Endothelial cell of umbilical vein (primary cell): ENCODE measurements around the gene OR10X1. TPM values are rescaled to one million over a fixed set of nuclear protein-coding genes. Genes with fewer than 3 reads are reported as not detected.

Experiments
- BruUV-seq: library from RNA; stranded (reverse); fragments of 400-500 nt; replicated peaks from 2 replicates; lab custom pipeline; 2021; lab: Mats Ljungman, UMichigan
- CTCF ChIA-PET: fragments of 300-600, 350-600 bp; sonication (Branson Sonifier 250); formaldehyde crosslinking; loops from one replicate; lab custom pipeline; 2021; ENCODE audit warnings: antibody characterized with exemption, inconsistent platforms; lab: Charles Lee
- POLR2A ChIA-PET: fragments of 300-600, 350-600 bp; sonication (Branson Sonifier 250); formaldehyde crosslinking; loops from one replicate; lab custom pipeline; 2021; ENCODE audit warnings: antibody characterized with exemption, inconsistent platforms; lab: Charles Lee
- DNase-seq: peaks from one replicate; pipeline ENCODE4 v3.0.0-alpha.2; 2011; ENCODE audit warnings: low read depth, low spot score
- FAIRE-seq: peaks from 2 replicates; lab custom pipeline; 2011; peaks lifted over from hg19 to GRCh38; lab: Jason Lieb, UNC
- H2AFZ ChIP-seq: 2 replicates; pipeline ENCODE4 v1.6.0; 2012; ENCODE audit warnings: low read depth, low read length, control low read depth, inconsistent platforms
- H3K27ac ChIP-seq: 2 replicates; pipeline ENCODE4 v1.5.1; 2011; ENCODE audit warnings: low read depth, mild to moderate bottlenecking, control low read depth, low read length, moderate library complexity; ENCODE audit not compliant: insufficient read depth
- H3K27me3 ChIP-seq, 2 experiments: 2 replicates each; pipeline versions ENCODE4 v1.6.0 to v1.6.1; 2011; ENCODE audit warnings: low read length in 2 of 2, mixed read lengths in 1 of 2; ENCODE audit not compliant: control insufficient read depth in 2 of 2, insufficient read depth in 2 of 2
- H3K36me3 ChIP-seq, 2 experiments: 2 replicates in 1 of 2; 3 replicates in 1 of 2; pipeline ENCODE4 v1.5.1; 2011; ENCODE audit warnings: low read length in 2 of 2, mild to moderate bottlenecking in 1 of 2, moderate library complexity in 1 of 2; ENCODE audit not compliant: control insufficient read depth in 2 of 2, insufficient read depth in 2 of 2; ENCODE audit errors: extremely low read depth in 1 of 2
- H3K4me1 ChIP-seq: 3 replicates; pipeline ENCODE4 v1.5.1; 2011; ENCODE audit warnings: mild to moderate bottlenecking, low read length; ENCODE audit not compliant: control insufficient read depth, insufficient read depth; ENCODE audit errors: extremely low read depth
- H3K4me2 ChIP-seq: 2 replicates; pipeline ENCODE4 v1.6.1; 2011; ENCODE audit warnings: low read length, control low read depth, mixed read lengths; ENCODE audit not compliant: insufficient read depth
- H3K4me3 ChIP-seq, 3 experiments: fragments of 200-600 bp in 1 of 3; sonication (generic), shearing (Covaris generic) in 1 of 3; replicated peaks in 1 of 3; 2 replicates each; pipeline ENCODE4 v1.5.1; 2011 to 2016; ENCODE audit warnings: control low read depth in 3 of 3, low read length in 3 of 3, mild to moderate bottlenecking in 2 of 3, inconsistent platforms in 1 of 3, low read depth in 1 of 3, moderate library complexity in 1 of 3; ENCODE audit not compliant: insufficient read depth in 1 of 3
- H3K79me2 ChIP-seq: 2 replicates; pipeline ENCODE4 v1.6.0; 2012; ENCODE audit warnings: low read length, inconsistent platforms; ENCODE audit not compliant: control insufficient read depth, insufficient read depth
- H3K9ac ChIP-seq: replicated peaks from 2 replicates; pipeline ENCODE3; 2011; ENCODE audit warnings: low read length, control low read depth; ENCODE audit not compliant: insufficient read depth; ENCODE audit errors: extremely low read depth
- H3K9me1 ChIP-seq: replicated peaks from 3 replicates; pipeline ENCODE4 v1.6.0; 2011; ENCODE audit warnings: mild to moderate bottlenecking, low read length; ENCODE audit not compliant: control insufficient read depth, insufficient read depth; ENCODE audit errors: extremely low read depth
- H3K9me3 ChIP-seq: replicated peaks from 2 replicates; pipeline ENCODE4 v1.5.1; 2012; ENCODE audit warnings: low read length, inconsistent platforms; ENCODE audit not compliant: control insufficient read depth, insufficient read depth
- H4K20me1 ChIP-seq: replicated peaks from 2 replicates; pipeline ENCODE3; 2011; ENCODE audit warnings: mild to moderate bottlenecking, low read length; ENCODE audit not compliant: control insufficient read depth, insufficient read depth; ENCODE audit errors: extremely low read depth
- EZH2 ChIP-seq: IDR thresholded peaks from 2 replicates; pipeline ENCODE4 v1.6.1; 2012; ENCODE audit warnings: borderline replicate concordance, low read depth, mild to moderate bottlenecking, moderate library complexity, low read length, inconsistent platforms; ENCODE audit not compliant: severe bottlenecking
- FOS ChIP-seq: IDR thresholded peaks from 2 replicates; pipeline ENCODE4 v1.6.1; 2011; ENCODE audit warnings: mild to moderate bottlenecking, low read length, moderate library complexity, borderline replicate concordance; ENCODE audit not compliant: insufficient read depth
- GATA2 ChIP-seq: IDR thresholded peaks from 2 replicates; pipeline ENCODE4 v1.7.0; 2011; ENCODE audit warnings: low read depth, mild to moderate bottlenecking, moderate library complexity, mixed read lengths, low read length; ENCODE audit not compliant: insufficient read length, insufficient read depth
- MYC ChIP-seq: IDR thresholded peaks from one replicate; pipeline ENCODE4 v1.6.1; 2011; ENCODE audit warnings: mild to moderate bottlenecking, low read depth, low read length
- POLR2A ChIP-seq: IDR thresholded peaks from 2 replicates; pipeline ENCODE4 v1.6.1; 2012; ENCODE audit warnings: low read depth, mild to moderate bottlenecking, control low read depth, low read length
- dilution Hi-C: fragments of 300-500 bp; cut with MboI; formaldehyde crosslinking; loops from one replicate; pipeline ENCODE4 v1.15.0; 2019; ENCODE audit warnings: low sequenced_read_pairs; ENCODE audit not compliant: extremely low pct_ligation_motif_present
- intact Hi-C: fragments of 100-400 bp; cut with micrococcal nuclease; formaldehyde crosslinking; loops from one replicate; pipeline ENCODE4 v1.10.0; 2022
- polyA plus RNA-seq, 4 experiments: library from polyadenylated mRNA; depleted of rRNA in 3 of 4; stranded (reverse) in 3 of 4; unstranded in 1 of 4; fragments of >200 nt; gene quantifications; 2 replicates each; pipeline versions ENCODE4 v1.2.1 to v1.2.3, GENCODE V29; 2011 to 2012; ENCODE audit warnings: missing spikeins in 1 of 4
- total RNA-seq: library from RNA; stranded (reverse); gene quantifications from 2 replicates; pipeline ENCODE4 v1.2.3, GENCODE V29; 2021
- TF ChIP-seq, protein P1 (sequence below), 2 donors: IDR thresholded peaks; 1 replicate in 1 of 2; 2 replicates in 1 of 2; pipeline ENCODE4 v1.5.1; 2011; ENCODE audit warnings: low read length in 2 of 2, mild to moderate bottlenecking in 2 of 2, moderate library complexity in 2 of 2, control low read depth in 1 of 2, inconsistent platforms in 1 of 2, low read depth in 1 of 2; ENCODE audit not compliant: insufficient read depth in 1 of 2; ENCODE audit errors: extremely low read depth in 1 of 2

Gene OR10X1
- total and polyA plus RNA-seq, 2 donors (not counting 3 experiments of a cell fraction or from before 2014, with no cell fraction given) = not detected

DNA sequence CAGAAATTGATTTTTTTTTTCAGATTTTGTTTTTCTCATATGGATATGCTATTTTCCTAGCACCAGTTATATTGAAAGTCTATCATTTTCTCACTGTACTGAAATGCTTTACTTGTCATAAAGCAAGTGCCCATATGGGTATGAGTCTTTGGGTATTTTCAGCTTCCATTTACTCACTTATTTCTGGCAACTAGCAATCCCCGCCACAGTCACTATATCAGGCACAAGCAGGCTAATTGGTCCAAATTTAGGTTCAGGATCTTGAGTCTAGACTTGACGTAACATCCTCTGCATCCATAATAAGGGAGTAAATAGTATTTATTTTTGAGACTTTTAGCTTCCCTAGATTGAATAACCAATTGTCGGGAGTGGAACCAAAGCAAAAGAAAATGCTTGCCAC is 2.1 kb downstream of the OR10X1 start:
- no peaks in the 10 kb centered on the region for H3K9me1 ChIP-seq
- H3K36me3 ChIP-seq = no peaks in the 10 kb centered on the region
- H3K9me3 ChIP-seq = no peaks in the 10 kb centered on the region
- no peak for FAIRE-seq
- no peak overlapping the region for H3K27ac ChIP-seq
- ChIA-PET CTCF (no interaction called here), POLR2A (no interaction called here)
- H3K9ac ChIP-seq = no peak overlapping the region
- TF ChIP-seq FOS = no peak
- TF ChIP-seq EZH2 = no peak
- no peak for TF ChIP-seq GATA2
- TF ChIP-seq POLR2A = no peak
- no peak for TF ChIP-seq MYC
- no peak overlapping the region for H3K4me3 ChIP-seq
- H3K27me3 ChIP-seq = no peaks in the 10 kb centered on the region
- H3K79me2 ChIP-seq = no peaks in the 10 kb centered on the region
- BruUV-seq = no TSS peak
- H4K20me1 ChIP-seq = no peaks in the 10 kb centered on the region
- no peaks in the 10 kb centered on the region for H3K4me1 ChIP-seq
- dilution Hi-C loops = no loop called here
- intact Hi-C loops = no loop called here
- H3K4me2 ChIP-seq = no peak overlapping the region
- no peak for DNase-seq
- H2AFZ ChIP-seq = no peak overlapping the region

DNA sequence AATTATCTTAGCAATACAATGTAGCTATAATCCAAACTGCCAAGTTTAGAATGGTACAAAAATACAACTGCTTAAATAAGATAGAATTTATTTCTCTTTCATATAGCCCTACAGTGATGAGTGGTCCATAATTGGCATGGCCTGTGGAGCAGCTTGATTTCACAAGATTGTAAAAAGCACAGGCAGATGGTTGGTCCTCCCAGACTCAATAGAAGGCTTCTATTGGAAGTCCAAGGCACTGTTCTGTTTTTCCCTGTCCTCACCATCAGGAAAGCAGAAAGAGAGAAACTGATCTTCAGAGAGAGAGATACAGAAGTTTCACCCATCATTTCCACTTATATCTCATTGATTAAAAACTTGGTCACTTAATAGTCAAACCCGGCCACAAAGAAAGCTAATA is 7.5 kb downstream of the OR10X1 start:
- Histone ChIP-seq H3K27ac (no peak overlapping the region), H3K79me2 (no peaks in the 10 kb centered on the region), H4K20me1 (no peaks in the 10 kb centered on the region), H3K27me3 (no peaks in the 10 kb centered on the region), H3K36me3 (no peaks in the 10 kb centered on the region), H3K4me1 (no peaks in the 10 kb centered on the region), H3K9me1 (no peaks in the 10 kb centered on the region), H3K4me3 (no peak overlapping the region), H3K9me3 (no peaks in the 10 kb centered on the region), H3K9ac (no peak overlapping the region), H3K4me2 (no peak overlapping the region), H2AFZ (no peak overlapping the region)
- intact Hi-C loops (no loop called here), dilution Hi-C loops (no loop called here)
- FAIRE-seq (no peak), DNase-seq (no peak)
- BruUV-seq = no TSS peak
- ChIA-PET CTCF (no interaction called here), POLR2A (no interaction called here)
- TF ChIP-seq POLR2A = no peak
- TF ChIP-seq, protein P1, sequence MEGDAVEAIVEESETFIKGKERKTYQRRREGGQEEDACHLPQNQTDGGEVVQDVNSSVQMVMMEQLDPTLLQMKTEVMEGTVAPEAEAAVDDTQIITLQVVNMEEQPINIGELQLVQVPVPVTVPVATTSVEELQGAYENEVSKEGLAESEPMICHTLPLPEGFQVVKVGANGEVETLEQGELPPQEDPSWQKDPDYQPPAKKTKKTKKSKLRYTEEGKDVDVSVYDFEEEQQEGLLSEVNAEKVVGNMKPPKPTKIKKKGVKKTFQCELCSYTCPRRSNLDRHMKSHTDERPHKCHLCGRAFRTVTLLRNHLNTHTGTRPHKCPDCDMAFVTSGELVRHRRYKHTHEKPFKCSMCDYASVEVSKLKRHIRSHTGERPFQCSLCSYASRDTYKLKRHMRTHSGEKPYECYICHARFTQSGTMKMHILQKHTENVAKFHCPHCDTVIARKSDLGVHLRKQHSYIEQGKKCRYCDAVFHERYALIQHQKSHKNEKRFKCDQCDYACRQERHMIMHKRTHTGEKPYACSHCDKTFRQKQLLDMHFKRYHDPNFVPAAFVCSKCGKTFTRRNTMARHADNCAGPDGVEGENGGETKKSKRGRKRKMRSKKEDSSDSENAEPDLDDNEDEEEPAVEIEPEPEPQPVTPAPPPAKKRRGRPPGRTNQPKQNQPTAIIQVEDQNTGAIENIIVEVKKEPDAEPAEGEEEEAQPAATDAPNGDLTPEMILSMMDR (IDR thresholded peaks at IDR 0.05; ENCODE audit: extremely low read depth in 1 of 2, insufficient read depth in 1 of 2, low read depth in 1 of 2, low read length in 2 of 2) = no peak
